ENCODE measurements around the gene LRP2BP.

The LRP2BP gene

DNA sequence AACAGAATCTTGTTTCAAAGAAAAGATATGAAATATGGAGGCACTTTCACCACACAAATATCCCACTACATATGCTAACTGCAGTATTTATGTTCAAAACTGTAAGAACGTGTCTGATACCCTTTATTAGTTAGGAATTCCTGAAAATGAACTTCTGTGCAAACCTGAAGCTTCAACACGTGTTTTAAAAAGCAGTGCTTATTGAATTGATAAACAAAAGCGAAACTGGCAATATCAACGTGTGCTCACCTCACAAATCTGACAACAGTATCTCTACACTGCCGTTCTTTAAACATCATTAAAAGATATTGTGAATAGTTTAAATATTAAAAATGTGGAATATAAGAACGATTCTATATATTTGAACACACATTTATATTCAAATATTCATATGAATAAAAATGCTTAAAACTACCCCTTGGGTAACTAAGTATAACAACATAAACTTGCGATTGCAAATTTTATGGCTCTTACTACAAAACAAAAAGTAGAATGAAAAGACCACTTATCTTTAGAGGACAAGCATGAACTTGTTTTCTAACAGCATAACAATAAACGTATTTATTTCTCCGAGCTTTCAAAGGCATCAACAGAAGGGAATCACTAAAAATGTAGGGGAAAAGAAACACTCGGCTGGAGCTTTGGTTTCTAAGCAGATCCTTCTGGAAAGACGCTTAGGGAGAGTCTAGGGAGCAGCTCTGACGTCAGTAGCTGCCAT, at the start of gene LRP2BP:
Gene LRP2BP, minus strand, starts transcription at position 687 of the 718 bp plus-strand sequence. CDS start 17,738 bp downstream, outside the sequence.
- DNase-seq (ENCODE audit: low read depth in 1 of 2, low spot score in 1 of 2) = no peak

DNA sequence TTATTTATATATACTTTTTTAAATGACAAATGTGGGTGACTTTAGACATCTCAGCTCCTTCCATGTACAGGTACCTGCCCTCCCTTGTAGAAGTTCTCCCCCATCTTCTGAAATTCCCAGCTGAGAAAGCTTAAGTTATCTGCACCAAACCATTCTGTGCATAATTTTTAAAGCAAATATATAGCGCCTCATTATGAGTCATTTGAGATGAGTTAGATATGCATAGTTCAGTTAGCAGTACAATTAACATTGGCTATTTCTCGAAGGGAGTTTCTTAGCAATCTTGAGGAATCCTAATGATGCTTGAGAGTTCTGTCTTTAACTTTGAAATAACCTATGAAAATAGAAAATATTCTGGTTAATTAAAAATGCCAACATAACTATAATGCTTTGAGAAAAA, 49.5 kb upstream of the LRP2BP start:
- no peak for DNase-seq (ENCODE audit: low read depth in 1 of 2, low spot score in 1 of 2)

DNA sequence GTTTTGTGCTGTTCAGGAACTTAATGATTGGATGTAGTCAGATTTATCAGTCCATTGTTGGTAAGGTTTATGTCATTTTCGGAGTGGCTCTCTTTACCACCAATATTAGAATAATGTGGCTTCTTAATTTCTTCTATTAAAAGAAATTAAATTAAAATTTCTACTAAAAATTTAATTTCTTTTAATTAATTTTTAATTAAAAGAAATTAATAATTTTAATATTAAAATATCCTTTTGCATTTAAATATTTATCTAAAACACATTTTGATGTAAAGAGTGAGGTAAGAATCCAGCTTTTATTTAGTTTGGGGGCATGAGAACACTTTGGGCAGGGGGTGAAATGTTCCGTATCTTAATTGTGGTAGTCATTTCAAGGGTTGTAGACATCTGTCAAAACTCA, 45.8 kb upstream of the LRP2BP start:
- no peak for DNase-seq (ENCODE audit: low read depth in 1 of 2, low spot score in 1 of 2)

DNA sequence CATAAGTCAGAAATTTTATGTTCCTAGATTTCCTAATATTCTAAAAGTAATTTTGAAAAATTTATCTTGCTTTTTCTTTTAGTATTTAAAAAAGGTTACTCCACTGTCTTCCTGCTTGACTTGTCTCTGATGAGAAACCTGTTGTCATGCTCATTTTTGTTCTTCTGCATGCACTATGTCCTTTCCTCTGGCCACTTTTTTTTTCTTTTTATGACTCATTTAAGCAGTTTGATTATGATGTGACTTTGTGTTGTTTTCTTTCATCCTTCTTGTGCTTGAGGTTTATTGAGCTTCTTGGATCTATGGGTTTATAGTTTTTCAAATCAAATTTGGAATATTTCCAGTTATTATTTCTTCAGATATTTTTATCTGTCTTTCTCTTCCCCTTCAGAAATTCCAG, 42.1 kb upstream of the LRP2BP start:
- no peak for DNase-seq (ENCODE audit: low read depth in 1 of 2, low spot score in 1 of 2)

DNA sequence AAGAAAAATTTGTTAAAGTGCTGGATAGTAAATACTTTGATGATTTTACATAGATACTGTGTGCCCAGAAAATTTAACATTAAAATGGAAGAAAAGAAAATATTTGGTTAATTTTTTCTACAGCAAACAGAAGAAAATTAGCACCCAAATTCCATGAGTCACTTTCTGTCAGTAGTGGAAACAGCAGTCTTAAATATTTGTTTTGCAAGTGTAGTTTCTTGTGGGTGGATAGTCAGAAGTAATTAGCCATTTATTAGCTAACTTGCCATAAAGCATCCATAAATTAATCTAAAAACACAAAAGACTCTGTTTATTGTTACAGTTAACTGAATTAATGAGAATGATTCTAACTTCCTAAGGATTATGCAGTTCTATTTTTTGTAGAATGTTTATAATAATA, 39.7 kb upstream of the LRP2BP start:
- DNase-seq (ENCODE audit: low read depth in 1 of 2, low spot score in 1 of 2) = no peak

DNA sequence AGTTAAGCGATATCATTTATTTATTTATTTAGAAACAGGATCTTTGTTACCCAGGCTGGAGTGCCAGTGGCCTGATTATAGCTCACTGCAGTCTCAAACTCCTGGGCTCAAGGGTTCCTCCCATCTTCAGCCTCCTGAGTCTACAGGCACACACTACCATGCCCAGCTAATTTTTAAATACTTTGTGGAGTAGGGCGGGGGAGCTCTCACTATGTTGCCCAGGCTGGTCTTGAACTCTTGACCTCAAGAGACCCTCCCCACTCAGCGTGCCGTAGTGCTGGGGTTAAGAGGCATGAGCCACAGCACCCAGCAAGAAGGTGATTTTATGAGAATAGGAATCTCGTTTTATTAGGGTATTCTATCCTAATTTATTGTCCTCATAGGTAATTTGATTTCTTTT, 33.9 kb upstream of the LRP2BP start:
- DNase-seq (ENCODE audit: low read depth in 1 of 2, low spot score in 1 of 2) = no peak

DNA sequence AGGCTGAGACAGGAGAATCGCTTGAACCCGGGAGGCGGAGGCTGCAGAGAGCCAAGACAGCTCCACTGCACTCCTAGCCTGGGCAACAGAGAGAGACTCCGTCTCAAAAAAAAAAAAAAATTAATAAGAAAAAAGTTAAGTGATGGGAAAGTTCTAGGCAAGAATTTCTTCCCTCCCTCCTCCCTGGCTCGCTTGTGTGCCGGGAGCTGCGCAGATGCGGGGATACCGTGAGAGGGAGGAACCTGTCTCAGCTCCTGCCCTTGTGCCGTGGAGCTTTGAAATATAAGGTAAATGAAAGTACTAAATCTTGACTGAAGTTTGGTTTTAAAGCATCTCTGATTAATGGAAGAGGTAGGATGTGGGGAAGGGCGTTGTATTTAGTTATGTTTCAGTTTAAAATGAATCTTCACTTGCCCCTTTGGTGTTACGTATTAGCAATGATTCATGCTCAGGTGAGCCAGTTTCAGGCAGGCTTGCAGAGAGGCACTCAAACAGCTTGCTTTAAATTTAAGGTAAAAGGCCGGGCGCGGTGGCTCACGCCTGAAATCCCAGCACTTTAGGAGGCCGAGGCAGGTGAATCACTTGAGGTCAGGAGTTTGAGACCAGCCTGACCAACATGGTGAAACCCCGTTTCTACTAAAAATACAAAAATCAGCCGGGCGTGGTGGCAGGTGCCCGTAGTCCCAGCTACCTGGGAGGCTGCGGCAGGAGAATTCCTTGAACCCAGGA, 31.4 kb upstream of the LRP2BP start:
- DNase-seq (ENCODE audit: low read depth in 1 of 2, low spot score in 1 of 2) = no peak

DNA sequence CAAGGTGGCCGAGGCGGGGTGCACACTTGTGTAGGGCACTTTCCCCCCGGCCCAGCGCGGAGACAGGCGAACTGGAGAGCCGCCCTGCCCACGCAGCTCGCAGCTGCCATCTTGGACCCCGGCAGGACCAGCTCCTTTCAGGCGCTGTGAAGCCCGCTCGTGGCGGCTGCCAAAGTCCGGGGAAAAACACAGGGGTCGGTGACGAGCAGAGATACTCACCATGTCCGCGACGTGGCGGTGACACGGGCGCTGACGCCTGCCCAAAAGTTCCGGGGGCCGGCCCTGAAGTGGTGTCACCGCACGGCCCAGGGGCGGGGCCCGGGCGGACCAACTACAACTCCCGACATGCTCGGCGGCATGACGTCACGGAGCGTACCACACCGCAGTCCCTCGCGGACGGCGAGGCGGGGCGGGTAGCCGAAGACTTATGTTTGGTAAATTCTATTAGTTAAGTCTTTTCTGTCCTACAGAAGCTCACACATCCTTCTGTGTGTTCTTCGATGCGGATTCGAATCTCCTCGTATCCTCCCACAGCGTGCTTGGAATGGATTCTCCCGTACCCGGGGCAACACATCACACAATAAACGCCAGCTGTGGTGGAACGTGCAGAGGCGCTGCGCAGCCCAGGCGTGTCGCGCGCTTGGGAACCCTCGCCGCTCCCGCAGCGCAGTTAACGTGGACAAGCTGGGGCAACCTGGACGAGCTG, 30.1 kb upstream of the LRP2BP start, which contains the start of gene UFSP2:
Gene UFSP2, minus strand, starts transcription at position 318 of the 706 bp plus-strand sequence. Its CDS starts 96 bp downstream, at position 222.
- DNase-seq (ENCODE audit: low read depth in 1 of 2, low spot score in 1 of 2) = peak; percentile 77 to 78

DNA sequence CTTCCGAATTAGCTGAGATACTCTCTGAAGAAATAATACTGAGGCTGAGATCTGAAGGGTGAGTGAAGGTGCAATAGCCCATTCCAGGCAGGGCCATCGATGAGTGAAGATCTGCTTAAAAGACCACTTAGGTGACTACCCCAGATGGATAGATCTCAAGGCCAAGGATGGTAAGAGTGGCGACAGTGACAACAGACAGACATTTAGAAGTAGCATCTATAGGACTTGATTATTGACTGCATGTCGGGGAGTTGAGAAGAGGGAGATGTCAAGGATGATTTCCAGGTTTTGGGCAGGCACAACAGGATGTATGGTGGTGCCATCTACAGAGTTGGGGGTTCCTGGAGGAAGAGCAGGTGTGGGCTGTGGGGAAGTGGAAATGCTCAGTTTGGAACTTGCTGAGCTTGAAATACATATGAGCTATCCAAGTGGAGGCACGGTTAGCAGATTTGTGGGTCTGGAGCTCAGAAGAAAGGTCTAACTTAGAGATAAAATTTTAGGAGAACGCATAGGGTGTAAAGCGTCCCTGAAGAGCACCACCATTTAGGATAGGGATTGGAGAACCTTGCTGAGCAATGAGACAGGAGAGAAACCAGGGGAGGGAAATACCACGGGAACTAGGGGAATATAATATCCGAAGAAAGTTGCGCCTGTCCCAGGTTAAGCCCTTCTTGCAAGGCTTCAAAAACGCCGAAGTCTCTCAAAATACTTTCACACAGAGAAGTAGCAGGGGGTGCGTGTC, 29.4 kb upstream of the LRP2BP start:
- no peak for DNase-seq (ENCODE audit: low read depth in 1 of 2, low spot score in 1 of 2)

DNA sequence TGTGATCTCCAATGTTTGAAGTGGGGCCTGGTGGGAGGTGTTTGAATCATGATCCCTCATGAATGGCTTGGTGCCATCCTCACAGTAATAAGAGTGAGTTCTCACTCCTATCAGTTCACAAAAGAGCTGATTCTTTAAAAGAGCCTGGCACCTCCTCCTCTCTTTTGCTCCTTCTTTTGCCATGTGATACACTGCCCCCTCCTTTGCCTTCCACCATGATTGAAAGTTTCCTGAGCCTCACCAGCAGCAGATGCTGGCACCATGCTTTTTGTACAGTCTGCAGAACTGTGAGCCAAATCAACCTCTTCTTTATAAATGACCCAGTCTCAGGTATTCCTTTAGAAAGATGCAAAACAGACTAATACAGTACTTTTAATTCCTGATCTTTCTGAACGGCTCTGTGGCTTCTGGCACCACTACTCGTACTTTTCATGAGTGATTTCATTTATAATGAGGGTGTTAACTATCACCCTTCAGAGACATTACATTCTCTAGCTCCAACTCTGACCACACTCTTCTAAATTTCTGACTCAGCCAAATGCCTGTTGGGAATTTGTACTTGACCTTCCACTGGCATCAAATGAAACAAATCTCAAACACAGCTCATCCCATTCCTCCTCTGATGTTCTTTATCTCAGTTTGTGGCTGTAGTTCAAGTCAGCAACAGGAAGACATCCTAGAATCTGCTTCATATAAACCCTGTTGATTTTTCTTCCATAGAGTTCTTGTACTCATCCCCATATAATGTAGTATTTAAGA, 25.8 kb upstream of the LRP2BP start:
- no peak for DNase-seq (ENCODE audit: low read depth in 1 of 2, low spot score in 1 of 2)

DNA sequence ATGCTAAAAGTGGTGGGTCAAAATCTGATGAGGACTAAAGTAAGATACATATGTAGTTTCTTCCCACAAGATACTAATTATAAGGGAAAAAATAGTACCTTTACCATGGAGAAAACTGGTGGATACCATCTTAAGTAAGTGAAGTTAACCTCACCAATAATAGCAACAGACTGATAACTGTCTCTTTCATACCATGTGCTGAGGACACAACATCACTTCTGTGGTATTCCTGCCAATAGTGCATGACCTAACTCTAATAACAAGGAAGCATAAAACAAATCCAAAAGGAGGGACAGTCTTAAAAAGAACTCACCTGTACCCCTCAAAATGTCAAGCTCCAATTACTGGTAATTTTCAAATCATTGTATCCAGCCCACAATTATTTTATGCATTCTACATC, 21.2 kb upstream of the LRP2BP start:
- DNase-seq (ENCODE audit: low read depth in 1 of 2, low spot score in 1 of 2) = no peak

DNA sequence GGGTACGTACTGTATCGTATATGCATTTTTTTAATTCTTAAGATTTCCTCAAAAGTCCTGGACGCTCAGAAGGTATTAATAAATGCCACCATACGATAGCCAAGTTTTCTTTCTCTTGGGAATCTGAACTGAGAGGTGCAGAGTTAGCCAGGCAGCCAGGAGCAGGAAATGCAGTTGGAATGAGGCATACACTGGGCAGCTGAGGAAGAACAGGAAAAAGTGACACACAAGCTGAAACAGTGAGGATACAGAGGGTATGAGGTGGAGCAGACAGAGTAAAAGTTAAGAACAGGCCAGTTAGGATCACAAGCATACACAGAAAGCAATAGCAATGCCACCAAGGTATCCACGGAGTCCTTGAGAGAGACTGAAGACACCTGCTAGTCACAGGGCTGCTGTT, 16.7 kb upstream of the LRP2BP start:
- DNase-seq (ENCODE audit: low read depth in 1 of 2, low spot score in 1 of 2) = no peak

DNA sequence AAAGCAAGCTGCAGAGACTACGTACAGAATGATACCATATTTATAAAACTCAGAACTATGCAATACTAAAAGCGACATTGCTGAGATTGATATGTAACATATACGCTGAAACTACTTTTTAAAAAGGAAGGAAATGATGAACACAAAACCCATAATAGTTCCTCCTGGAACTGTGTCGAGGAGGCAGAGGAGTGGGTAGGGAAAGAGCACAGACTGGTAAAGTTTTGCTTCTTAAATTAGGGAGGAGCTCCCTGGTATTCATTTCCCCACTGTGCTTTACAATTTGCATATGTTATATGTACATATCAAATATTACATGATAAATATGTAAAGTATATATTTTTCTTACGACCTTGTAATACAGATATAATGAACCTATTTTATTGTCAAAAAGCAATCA, 16.1 kb upstream of the LRP2BP start:
- DNase-seq (ENCODE audit: low read depth in 1 of 2, low spot score in 1 of 2) = no peak

DNA sequence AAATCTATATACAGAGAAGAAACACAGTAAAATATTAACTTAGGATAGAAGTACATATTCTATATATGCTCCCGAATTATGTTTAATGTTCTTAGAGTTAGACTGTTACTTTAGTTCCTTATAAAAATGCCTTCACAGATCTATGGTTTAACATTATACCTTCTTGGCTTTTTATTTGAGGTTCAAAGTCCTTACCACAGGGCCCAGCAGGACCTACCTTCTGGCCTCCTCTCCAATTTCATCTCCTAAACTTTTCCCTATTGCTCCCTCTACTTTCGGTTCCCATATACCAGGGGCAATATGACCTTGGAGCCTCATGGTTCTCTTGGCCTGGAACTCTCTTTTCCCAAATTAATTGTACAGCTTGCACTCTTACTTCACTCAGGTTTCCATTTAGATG, 12.7 kb upstream of the LRP2BP start:
- DNase-seq (ENCODE audit: low read depth in 1 of 2, low spot score in 1 of 2) = no peak

DNA sequence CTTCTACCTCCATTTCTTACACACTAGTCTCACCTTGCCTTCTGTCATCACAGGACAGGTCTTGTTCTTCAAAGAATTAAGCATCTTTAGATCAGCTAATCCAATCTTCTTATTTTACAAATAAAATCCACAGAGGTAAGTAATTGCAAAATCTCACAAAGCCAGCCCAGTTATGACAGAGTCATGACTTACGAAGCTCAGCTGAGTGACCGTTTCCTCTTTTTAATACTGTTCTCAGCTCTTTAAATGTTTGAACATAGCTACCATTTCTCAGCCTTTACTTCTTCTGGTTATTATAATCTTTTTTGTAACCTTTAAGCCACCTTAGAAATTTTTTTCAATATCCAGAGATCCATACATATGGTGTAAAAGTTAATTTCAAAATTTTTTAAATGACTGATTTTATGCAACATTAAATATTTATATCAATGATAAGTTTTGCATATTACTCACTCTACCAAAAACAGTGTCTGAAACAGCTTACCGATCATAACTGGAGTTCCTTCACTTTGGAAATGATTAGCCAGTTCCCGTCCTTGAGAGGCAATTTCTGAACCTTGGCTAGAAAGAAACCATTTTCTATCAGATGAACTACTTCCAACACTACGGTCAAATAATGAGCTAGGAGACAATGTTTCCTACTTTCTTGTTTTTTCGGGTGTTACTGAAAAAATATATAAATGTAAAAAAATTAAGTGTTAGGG, 9.7 kb upstream of the LRP2BP start:
- DNase-seq (ENCODE audit: low read depth in 1 of 2, low spot score in 1 of 2) = no peak

DNA sequence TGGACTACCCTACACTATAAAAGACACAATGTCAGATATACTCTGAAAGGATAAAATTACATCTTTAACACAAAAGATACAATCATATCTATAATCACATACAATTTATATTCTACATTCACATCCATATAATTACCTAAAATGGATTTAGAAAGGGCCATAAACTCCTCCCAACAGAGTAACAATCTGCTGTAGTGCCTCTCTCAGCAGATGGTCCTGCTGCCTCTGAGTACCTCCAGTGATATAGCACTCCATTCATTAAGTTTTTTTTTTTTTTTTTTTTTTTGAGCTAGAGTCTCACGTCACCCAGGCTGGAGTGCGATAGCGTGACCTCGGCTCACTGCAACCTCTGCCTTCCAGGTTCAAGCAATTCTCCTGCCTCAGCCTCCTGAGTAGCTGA, 8.3 kb upstream of the LRP2BP start:
- DNase-seq (ENCODE audit: low read depth in 1 of 2, low spot score in 1 of 2) = no peak

DNA sequence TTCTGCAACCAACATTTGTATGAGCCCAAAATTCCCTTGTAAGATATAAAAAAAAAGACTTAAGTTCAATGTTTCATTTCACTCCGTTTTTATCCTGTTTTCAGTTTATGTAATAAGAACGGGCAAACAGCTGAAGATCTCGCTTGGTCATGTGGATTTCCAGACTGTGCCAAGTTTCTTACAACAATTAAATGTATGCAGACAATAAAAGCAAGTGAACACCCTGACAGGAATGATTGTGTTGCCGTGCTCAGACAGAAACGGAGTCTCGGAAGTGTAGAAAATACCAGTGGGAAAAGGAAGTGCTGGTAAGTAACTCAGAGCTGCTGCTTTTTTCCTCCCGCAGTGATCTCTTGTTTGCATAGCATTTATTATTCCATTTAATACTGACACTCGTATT, 3.7 kb upstream of the LRP2BP start:
- DNase-seq (ENCODE audit: low read depth in 1 of 2, low spot score in 1 of 2) = no peak

DNA sequence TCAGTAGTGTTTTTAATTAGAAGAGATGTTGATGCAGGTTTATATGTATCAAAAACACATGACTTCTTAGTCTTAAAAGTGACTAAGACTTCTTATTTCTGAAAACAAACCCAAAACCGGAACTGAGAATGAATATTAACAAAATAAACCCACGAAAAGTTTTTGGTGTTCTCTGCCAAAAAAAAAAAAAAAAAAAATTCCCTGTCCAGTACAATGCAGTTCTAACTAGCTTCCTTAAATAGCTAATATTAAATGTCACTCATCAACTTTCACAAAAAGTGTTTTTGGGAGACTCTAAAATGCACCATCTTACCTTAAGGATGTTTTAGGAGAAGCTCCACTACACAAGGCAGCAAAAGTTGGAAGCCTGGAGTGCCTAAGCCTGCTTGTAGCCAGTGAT, 2.9 kb upstream of the LRP2BP start:
- DNase-seq (ENCODE audit: low read depth in 1 of 2, low spot score in 1 of 2) = no peak

DNA sequence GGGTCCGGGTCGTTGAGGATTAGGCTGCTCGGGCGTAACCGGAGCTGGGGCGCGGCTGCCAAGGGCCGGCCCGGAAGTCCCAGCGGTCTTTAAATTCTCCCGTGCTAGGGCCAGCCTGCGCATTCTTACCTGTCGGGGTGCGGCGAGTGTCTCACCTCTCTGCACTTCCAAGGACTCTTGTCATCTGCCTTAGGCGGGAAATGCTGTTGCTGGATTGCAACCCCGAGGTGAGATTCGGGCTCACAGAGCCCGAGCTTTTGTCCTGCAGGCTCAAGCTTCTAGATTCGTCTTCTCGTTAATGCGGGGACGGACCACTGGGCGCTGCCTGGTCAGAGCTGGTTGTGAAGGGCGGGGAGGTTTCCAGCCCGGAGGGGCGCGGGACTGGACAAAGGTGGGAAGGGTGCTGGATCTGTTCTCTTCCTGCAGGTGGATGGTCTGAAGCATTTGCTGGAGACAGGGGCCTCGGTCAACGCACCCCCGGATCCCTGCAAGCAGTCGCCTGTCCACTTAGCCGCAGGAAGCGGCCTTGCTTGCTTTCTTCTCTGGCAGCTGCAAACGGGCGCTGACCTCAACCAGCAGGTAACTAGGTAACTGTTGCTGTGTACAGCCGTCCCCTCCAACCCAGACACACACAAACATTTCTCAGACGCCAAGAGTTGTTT, 1.1 kb upstream of the LRP2BP start, which contains the start of gene ANKRD37:
Gene ANKRD37, plus strand, starts transcription at position 118 of the 662 bp plus-strand sequence. Its CDS starts 83 bp downstream, at position 201.
- no peak for DNase-seq (ENCODE audit: low read depth in 1 of 2, low spot score in 1 of 2)

Measured in stimulated activated CD4-positive, alpha-beta T cell treated with anti-CD3 and anti-CD28 coated beads, Interleukin-15, amount 100 ng/mL, for 1 hour (primary cell).